HCT116 (cell line): ENCODE measurements around the gene MUTYH. TPM values are rescaled to one million over a fixed set of nuclear protein-coding genes. Genes with fewer than 3 reads are reported as not detected.
A peak's percentile ranks its signal among the peaks of the same experiment; 100 is the strongest.

Source experiments
- ATAC-seq: fragments of 200-7000 bp; cut with Tn5 transposase; 2 replicates; pipeline ENCODE4 v1.9.1; 2020; ENCODE audit warnings: mild to moderate bottlenecking, moderate library complexity
- BruUV-seq: library from RNA; stranded (reverse); fragments of 400-500 nt; replicated peaks from 2 replicates; lab custom pipeline; 2021; lab: Mats Ljungman, UMichigan
- CTCF ChIA-PET: fragments of 300-600 bp; sonication (Branson Sonifier 250); formaldehyde crosslinking; loops from one replicate; lab custom pipeline; 2021; ENCODE audit warnings: antibody characterized with exemption; lab: Charles Lee
- POLR2A ChIA-PET: fragments of 300-600, 350-600 bp; sonication (Branson Sonifier 250); formaldehyde crosslinking; loops from one replicate; lab custom pipeline; 2021; ENCODE audit warnings: antibody characterized with exemption; lab: Charles Lee
- RAD21 ChIA-PET, 2 experiments: fragments of 300-600 bp; sonication (Branson Sonifier 250); formaldehyde crosslinking; loops; one replicate each; lab custom pipeline; 2023; ENCODE audit warnings: low total read pairs in 2 of 2; ENCODE audit not compliant: uncharacterized antibody in 2 of 2, unreplicated experiment in 2 of 2, low non-redundant PET in 1 of 2; lab: Charles Lee
- DNase-seq: peaks from one replicate; pipeline ENCODE4 v3.0.0-alpha.2; 2010; ENCODE audit warnings: low read depth, low spot score
- H2AFZ ChIP-seq: fragments of 200-600 bp; shearing (Covaris generic), sonication (generic); 2 replicates; pipeline ENCODE4 v1.6.1; 2017; ENCODE audit warnings: low read depth, mixed run types, mixed read lengths, antibody characterized with exemption, low read length; ENCODE audit not compliant: poor library complexity, severe bottlenecking
- H3K27ac ChIP-seq: 2 replicates; pipeline ENCODE4 v1.5.1; 2012; ENCODE audit warnings: low read depth, low read length
- H3K27me3 ChIP-seq: fragments of 200-600 bp; sonication (generic); 2 replicates; pipeline ENCODE4 v1.6.1; 2016; ENCODE audit warnings: mixed run types, low read length, mixed read lengths; ENCODE audit not compliant: insufficient read depth
- H3K36me3 ChIP-seq, 2 experiments: fragments of 200-500 bp in 1 of 2; fragments of 200-600 bp in 1 of 2; sonication (Bioruptor generic) in 1 of 2; sonication (generic) in 1 of 2; 2 replicates each; pipeline versions ENCODE4 v1.5.1 to v1.6.1; 2014 to 2016; ENCODE audit warnings: low read length in 2 of 2, inconsistent platforms in 1 of 2, mixed read lengths in 1 of 2, mixed run types in 1 of 2; ENCODE audit not compliant: insufficient read depth in 2 of 2, control insufficient read depth in 1 of 2
- H3K4me1 ChIP-seq, 2 experiments: fragments of 200-600 bp in 1 of 2; sonication (generic) in 1 of 2; 2 replicates each; pipeline versions ENCODE4 v1.5.1 to v1.6.1; 2012 to 2017; ENCODE audit warnings: low read length in 2 of 2, inconsistent platforms in 1 of 2, mild to moderate bottlenecking in 1 of 2, mixed read lengths in 1 of 2, mixed run types in 1 of 2, moderate library complexity in 1 of 2; ENCODE audit not compliant: insufficient read depth in 2 of 2, control insufficient read depth in 1 of 2
- H3K4me2 ChIP-seq: fragments of 200-600 bp; sonication (generic); 2 replicates; pipeline ENCODE4 v1.6.1; 2017; ENCODE audit warnings: mixed run types, low read length, mixed read lengths
- H3K4me3 ChIP-seq, 2 experiments: fragments of 200-600 bp in 1 of 2; sonication (generic) in 1 of 2; replicated peaks in 1 of 2; 2 replicates each; pipeline ENCODE4 v1.5.1; 2011 to 2016; ENCODE audit warnings: low read length in 2 of 2, control low read depth in 1 of 2, low read depth in 1 of 2, mild to moderate bottlenecking in 1 of 2, mixed read lengths in 1 of 2, mixed run types in 1 of 2
- H3K79me2 ChIP-seq: fragments of 200-600 bp; sonication (generic); 2 replicates; pipeline ENCODE4 v1.6.1; 2017; ENCODE audit warnings: mild to moderate bottlenecking, mixed run types, low read length, moderate library complexity, mixed read lengths; ENCODE audit not compliant: insufficient read depth
- H3K9ac ChIP-seq: fragments of 200-600 bp; sonication (generic); 2 replicates; pipeline ENCODE4 v1.6.1; 2016; ENCODE audit warnings: low read length, mixed read lengths
- H3K9me2 ChIP-seq: fragments of 200-600 bp; sonication (generic), shearing (Covaris generic); 2 replicates; pipeline ENCODE4 v1.6.1; 2017; ENCODE audit warnings: mixed run types, mild to moderate bottlenecking, moderate library complexity; ENCODE audit not compliant: insufficient read depth
- H3K9me3 ChIP-seq, 2 experiments: fragments of 200-500 bp in 1 of 2; fragments of 200-600 bp in 1 of 2; sonication (Bioruptor generic) in 1 of 2; sonication (generic) in 1 of 2; 2 replicates each; pipeline ENCODE4 v1.6.1; 2014 to 2017; ENCODE audit warnings: low read length in 2 of 2, mixed read lengths in 2 of 2, inconsistent platforms in 1 of 2, low read depth in 1 of 2, mild to moderate bottlenecking in 1 of 2, mixed run types in 1 of 2, moderate library complexity in 1 of 2; ENCODE audit not compliant: control insufficient read depth in 1 of 2, insufficient read depth in 1 of 2
- H4K20me1 ChIP-seq: fragments of 200-600 bp; sonication (generic), shearing (Covaris generic); 2 replicates; pipeline ENCODE4 v1.6.1; 2017; ENCODE audit warnings: mixed run types, mild to moderate bottlenecking, moderate library complexity; ENCODE audit not compliant: insufficient read depth
- CBX3 ChIP-seq: IDR thresholded peaks from 2 replicates; pipeline ENCODE4 v1.6.1; 2012; ENCODE audit warnings: low read depth
- CEBPB ChIP-seq: IDR thresholded peaks from 2 replicates; pipeline ENCODE4 v1.6.1; 2012; ENCODE audit warnings: low read depth
- EGR1 ChIP-seq: IDR thresholded peaks from 2 replicates; pipeline ENCODE4 v1.6.1; 2012; ENCODE audit warnings: low read depth
- ELF1 ChIP-seq: IDR thresholded peaks from 2 replicates; pipeline ENCODE4 v1.6.1; 2012; ENCODE audit warnings: low read depth, borderline replicate concordance
- EZH2 ChIP-seq: fragments of 200-600 bp; sonication (generic); IDR thresholded peaks from 2 replicates; pipeline ENCODE4 v1.6.1; 2017; ENCODE audit warnings: antibody characterized with exemption, mixed run types
- JUND ChIP-seq: IDR thresholded peaks from 2 replicates; pipeline ENCODE4 v1.6.1; 2012
- POLR2A ChIP-seq: IDR thresholded peaks from 2 replicates; pipeline ENCODE4 v1.7.0; 2011; ENCODE audit warnings: borderline replicate concordance; ENCODE audit not compliant: insufficient read depth, insufficient read length; ENCODE audit errors: extremely low read depth
- POLR2AphosphoS5 ChIP-seq: IDR thresholded peaks from 2 replicates; pipeline ENCODE4 v1.6.1; 2011; ENCODE audit warnings: mild to moderate bottlenecking, low read depth, low read length, moderate library complexity
- SP1 ChIP-seq: IDR thresholded peaks from 2 replicates; pipeline ENCODE4 v1.6.1; 2012; ENCODE audit warnings: low read depth
- SRF ChIP-seq: IDR thresholded peaks from 2 replicates; pipeline ENCODE4 v1.6.1; 2012; ENCODE audit warnings: low read depth
- TCF7L2 ChIP-seq: IDR thresholded peaks from 2 replicates; pipeline ENCODE4 v1.7.0; 2011; ENCODE audit warnings: borderline replicate concordance, inconsistent platforms; ENCODE audit not compliant: insufficient read depth, insufficient read length; ENCODE audit errors: extremely low read depth
- YY1 ChIP-seq: IDR thresholded peaks from 2 replicates; pipeline ENCODE4 v1.6.1; 2011; ENCODE audit warnings: low read length, low read depth, moderate library complexity, mild to moderate bottlenecking; ENCODE audit not compliant: insufficient replicate concordance; ENCODE audit errors: extremely low read depth
- ZFX ChIP-seq: fragments of 450-650 bp; IDR thresholded peaks from 2 replicates; pipeline ENCODE4 v1.6.1; 2017
- intact Hi-C: fragments of 100-400 bp; cut with micrococcal nuclease; formaldehyde crosslinking; loops from 2 replicates; pipeline ENCODE4 v1.10.0; 2022
- total RNA-seq: library from RNA; stranded (reverse); gene quantifications from one replicate; pipeline ENCODE4 v1.2.1, GENCODE V29; 2021; ENCODE audit not compliant: unreplicated experiment
- TF ChIP-seq, protein P1 (sequence below): IDR thresholded peaks from 2 replicates; pipeline ENCODE4 v1.6.1; 2012
- TF ChIP-seq, protein P2 (sequence below): IDR thresholded peaks from 2 replicates; pipeline ENCODE4 v1.6.1; 2012
- TF ChIP-seq, protein P3 (sequence below), 3 experiments: fragments of 200-600 bp in 1 of 3; sonication (generic) in 1 of 3; IDR thresholded peaks in 2 of 3; conservative IDR thresholded peaks in 1 of 3; 2 replicates each; pipeline ENCODE4 v1.5.1; 2012 to 2017; ENCODE audit warnings: low read depth in 2 of 3, low read length in 2 of 3, antibody characterized with exemption in 1 of 3, borderline replicate concordance in 1 of 3, control low read depth in 1 of 3, mild to moderate bottlenecking in 1 of 3, mixed read lengths in 1 of 3, mixed run types in 1 of 3, moderate library complexity in 1 of 3; ENCODE audit not compliant: insufficient read depth in 1 of 3
- TF ChIP-seq, protein P4 (sequence below): IDR thresholded peaks from 2 replicates; pipeline ENCODE4 v1.6.1; 2011; ENCODE audit warnings: mild to moderate bottlenecking, low read length, moderate library complexity; ENCODE audit not compliant: insufficient replicate concordance; ENCODE audit errors: extremely low read depth

The MUTYH gene
- total RNA-seq, 1 experiment from 2014 or later: 44.8 TPM

DNA sequence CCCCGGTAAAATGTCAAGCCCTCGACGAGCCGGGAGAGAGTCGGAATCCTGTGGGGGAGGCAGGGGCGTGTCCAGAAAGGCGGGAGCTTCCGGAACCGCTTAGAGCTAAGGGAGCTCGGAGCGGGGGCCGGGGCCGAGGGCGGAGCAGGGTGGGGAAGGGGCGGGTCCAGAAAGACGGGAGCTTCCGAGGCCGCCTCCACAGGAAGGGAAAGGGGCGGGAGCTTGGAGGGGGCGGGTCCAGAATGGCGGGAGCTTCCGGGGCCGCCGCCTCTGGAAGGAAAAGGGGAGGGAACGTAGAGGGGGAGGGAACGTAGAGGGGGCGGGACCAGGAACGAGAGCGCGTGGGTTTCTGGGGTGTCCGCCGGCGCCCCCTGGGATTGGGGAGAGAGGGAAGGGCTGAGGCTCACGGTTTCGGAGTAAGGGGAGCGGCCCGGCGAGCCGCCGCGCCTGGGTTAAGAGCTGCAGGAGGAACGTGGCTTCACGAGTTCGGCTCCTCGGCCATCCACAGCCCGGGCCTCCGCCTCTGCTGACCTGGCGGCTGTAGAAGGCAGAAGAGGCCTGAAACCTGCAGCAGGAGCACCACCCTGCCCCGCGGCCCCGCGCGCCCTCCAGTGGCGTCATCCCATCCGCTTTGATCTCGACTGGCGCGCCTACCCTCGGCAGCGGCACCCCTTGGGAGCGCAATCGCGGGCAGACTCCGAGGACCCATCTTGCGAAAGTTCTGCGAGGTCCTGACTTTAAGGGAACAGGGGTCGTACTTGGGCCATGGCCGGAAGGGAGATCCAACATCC lies 36.5 kb downstream of the MUTYH start (continued):
- TF ChIP-seq, protein P1, sequence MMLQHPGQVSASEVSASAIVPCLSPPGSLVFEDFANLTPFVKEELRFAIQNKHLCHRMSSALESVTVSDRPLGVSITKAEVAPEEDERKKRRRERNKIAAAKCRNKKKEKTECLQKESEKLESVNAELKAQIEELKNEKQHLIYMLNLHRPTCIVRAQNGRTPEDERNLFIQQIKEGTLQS: no peak
- TF ChIP-seq ELF1 (no peak; the same call in 1 of the 2 replicates), YY1 (no peak), SP1 (peak; percentile 72), TCF7L2 (peak; percentile 100), JUND (no peak; the same call in 1 of the 2 replicates)
- TF ChIP-seq, protein P2, sequence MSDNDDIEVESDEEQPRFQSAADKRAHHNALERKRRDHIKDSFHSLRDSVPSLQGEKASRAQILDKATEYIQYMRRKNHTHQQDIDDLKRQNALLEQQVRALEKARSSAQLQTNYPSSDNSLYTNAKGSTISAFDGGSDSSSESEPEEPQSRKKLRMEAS: peak; percentile 91

DNA sequence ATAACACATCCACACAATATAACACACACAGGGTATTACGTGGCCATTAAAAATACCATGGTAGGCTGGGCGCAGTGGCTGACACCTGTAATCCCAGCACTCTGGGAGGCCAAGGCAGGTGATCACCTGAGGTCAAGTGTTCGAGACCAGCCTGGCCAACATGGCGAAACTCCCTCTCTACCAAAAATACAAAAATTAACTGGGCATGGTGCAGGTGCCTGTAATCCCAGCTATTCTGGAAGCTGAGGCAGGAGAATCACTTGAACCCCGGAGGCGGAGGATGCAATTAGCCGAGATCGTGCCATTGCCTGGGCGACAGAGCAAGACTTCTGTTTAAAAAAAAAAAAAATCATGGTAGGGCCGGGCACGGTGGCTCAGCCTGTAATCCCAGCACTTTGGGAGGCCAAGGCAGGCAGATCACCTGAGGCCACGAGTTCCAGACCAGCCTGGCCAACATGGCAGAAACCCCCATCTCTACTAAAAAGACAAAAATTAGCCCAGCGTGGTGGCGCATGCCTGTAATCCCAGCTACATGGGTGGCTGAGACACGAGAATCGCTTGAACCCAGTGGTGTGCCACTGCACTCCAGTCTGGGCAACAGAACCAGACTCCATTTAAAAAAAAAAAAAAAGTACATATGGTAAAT lies 37.6 kb downstream of the MUTYH start:
- H4K20me1 ChIP-seq: no peaks in the 10 kb centered on the region
- TF ChIP-seq CEBPB (no peak), JUND (no peak), POLR2AphosphoS5 (no peak), SP1 (no peak), SRF (no peak), POLR2A (no peak), ZFX (no peak), EZH2 (no peak), CBX3 (no peak), EGR1 (no peak), YY1 (no peak)
- TF ChIP-seq, protein P3, sequence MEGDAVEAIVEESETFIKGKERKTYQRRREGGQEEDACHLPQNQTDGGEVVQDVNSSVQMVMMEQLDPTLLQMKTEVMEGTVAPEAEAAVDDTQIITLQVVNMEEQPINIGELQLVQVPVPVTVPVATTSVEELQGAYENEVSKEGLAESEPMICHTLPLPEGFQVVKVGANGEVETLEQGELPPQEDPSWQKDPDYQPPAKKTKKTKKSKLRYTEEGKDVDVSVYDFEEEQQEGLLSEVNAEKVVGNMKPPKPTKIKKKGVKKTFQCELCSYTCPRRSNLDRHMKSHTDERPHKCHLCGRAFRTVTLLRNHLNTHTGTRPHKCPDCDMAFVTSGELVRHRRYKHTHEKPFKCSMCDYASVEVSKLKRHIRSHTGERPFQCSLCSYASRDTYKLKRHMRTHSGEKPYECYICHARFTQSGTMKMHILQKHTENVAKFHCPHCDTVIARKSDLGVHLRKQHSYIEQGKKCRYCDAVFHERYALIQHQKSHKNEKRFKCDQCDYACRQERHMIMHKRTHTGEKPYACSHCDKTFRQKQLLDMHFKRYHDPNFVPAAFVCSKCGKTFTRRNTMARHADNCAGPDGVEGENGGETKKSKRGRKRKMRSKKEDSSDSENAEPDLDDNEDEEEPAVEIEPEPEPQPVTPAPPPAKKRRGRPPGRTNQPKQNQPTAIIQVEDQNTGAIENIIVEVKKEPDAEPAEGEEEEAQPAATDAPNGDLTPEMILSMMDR (IDR thresholded peaks at IDR 0.05 in 2 of 3, conservative IDR thresholded peaks at IDR 0.05 in 1 of 3; ENCODE audit: borderline replicate concordance in 1 of 3, insufficient read depth in 1 of 3, low read depth in 2 of 3, low read length in 2 of 3): no peak
- TF ChIP-seq, protein P2: no peak
- TF ChIP-seq, protein P1: no peak
- TF ChIP-seq, protein P4, sequence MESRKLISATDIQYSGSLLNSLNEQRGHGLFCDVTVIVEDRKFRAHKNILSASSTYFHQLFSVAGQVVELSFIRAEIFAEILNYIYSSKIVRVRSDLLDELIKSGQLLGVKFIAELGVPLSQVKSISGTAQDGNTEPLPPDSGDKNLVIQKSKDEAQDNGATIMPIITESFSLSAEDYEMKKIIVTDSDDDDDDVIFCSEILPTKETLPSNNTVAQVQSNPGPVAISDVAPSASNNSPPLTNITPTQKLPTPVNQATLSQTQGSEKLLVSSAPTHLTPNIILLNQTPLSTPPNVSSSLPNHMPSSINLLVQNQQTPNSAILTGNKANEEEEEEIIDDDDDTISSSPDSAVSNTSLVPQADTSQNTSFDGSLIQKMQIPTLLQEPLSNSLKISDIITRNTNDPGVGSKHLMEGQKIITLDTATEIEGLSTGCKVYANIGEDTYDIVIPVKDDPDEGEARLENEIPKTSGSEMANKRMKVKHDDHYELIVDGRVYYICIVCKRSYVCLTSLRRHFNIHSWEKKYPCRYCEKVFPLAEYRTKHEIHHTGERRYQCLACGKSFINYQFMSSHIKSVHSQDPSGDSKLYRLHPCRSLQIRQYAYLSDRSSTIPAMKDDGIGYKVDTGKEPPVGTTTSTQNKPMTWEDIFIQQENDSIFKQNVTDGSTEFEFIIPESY: no peak

More for the DNA sequence above, 37.6 kb downstream of the MUTYH start:
- Histone ChIP-seq H3K27ac (peak overlapping the region; percentile 76), H3K4me2 (peak overlapping the region; percentile 94), H3K9ac (peak overlapping the region; percentile 81), H3K9me2 (no peaks in the 10 kb centered on the region), H3K27me3 (no peaks in the 10 kb centered on the region), H3K4me1 (peaks cover 12 to 41% of the 10 kb centered on the region in 2 experiments), H3K79me2 (no peaks in the 10 kb centered on the region), H3K9me3 (no peaks in the 10 kb centered on the region), H2AFZ (no peak overlapping the region), H3K36me3 (no peaks in the 10 kb centered on the region), H3K4me3 (peak overlapping the region; percentile 64 to 70)
- no TSS peak for BruUV-seq
- ChIA-PET CTCF (interaction anchor here (1.0 to 7.8 kb wide), 8 partner anchors 190 to 576 kb away, joined by 3 to 214 read pairs (median 6); partner anchors contain the start of genes HECTD3 and UROD), RAD21 (interaction anchor here (0.9 to 1.8 kb wide), 2 partner anchors 188 to 290 kb away, joined by 3 to 9 read pairs; partner anchors contain the start of genes TESK2 (in 1 of the 2) and UROD (in 1 of the 2)), POLR2A (interaction anchor here (0.6 to 2.9 kb wide), 4 partner anchors 37 to 290 kb away, joined by 3 to 35 read pairs (median 8); partner anchors contain the start of genes HECTD3, MUTYH, PRDX1 and TOE1)
- DNase-seq (no peak), ATAC-seq (no peak)
- intact Hi-C loops: loop anchor here (5.0 kb wide), 3 partner anchors 270 to 570 kb away; partner anchors contain the start of gene RNU5D-1
